Kidney epithelial cell (primary cell): ENCODE results near the gene UBE2Q2. TPM values are rescaled to one million over a fixed set of nuclear protein-coding genes. Genes with fewer than 3 reads are reported as not detected.
"Not testable (repeated sequence)": the region's sequence is repeated elsewhere in the genome, so short reads cannot be mapped to it uniquely, and the experiment has no call there.

ENCODE experiments used
- DNase-seq: peaks from one replicate; pipeline ENCODE4 v3.0.0-alpha.2; 2010; ENCODE audit warnings: low read depth
- H3K27me3 ChIP-seq: 2 replicates; pipeline ENCODE4 v1.6.0; 2011; ENCODE audit warnings: low read length; ENCODE audit not compliant: control insufficient read depth, insufficient read depth
- H3K36me3 ChIP-seq: 2 replicates; pipeline ENCODE4 v1.5.1; 2011; ENCODE audit warnings: low read length; ENCODE audit not compliant: control insufficient read depth, insufficient read depth
- H3K4me3 ChIP-seq: 2 replicates; pipeline ENCODE4 v1.5.1; 2011; ENCODE audit warnings: low read depth, mild to moderate bottlenecking, control low read depth, low read length
- total RNA-seq: library from RNA; depleted of rRNA; stranded (reverse); fragments of >200 nt; gene quantifications from 2 replicates; pipeline ENCODE4 v1.2.3, GENCODE V29; 2015
- TF ChIP-seq, protein P1 (sequence below): IDR thresholded peaks from 2 replicates; pipeline ENCODE4 v1.5.1; 2011; ENCODE audit warnings: mild to moderate bottlenecking, moderate library complexity, low read length, control low read depth, inconsistent platforms; ENCODE audit not compliant: insufficient read depth, poor library complexity, severe bottlenecking

UBE2Q2 gene
- 39.3 and 43.0 TPM in 2 replicates for total RNA-seq

DNA sequence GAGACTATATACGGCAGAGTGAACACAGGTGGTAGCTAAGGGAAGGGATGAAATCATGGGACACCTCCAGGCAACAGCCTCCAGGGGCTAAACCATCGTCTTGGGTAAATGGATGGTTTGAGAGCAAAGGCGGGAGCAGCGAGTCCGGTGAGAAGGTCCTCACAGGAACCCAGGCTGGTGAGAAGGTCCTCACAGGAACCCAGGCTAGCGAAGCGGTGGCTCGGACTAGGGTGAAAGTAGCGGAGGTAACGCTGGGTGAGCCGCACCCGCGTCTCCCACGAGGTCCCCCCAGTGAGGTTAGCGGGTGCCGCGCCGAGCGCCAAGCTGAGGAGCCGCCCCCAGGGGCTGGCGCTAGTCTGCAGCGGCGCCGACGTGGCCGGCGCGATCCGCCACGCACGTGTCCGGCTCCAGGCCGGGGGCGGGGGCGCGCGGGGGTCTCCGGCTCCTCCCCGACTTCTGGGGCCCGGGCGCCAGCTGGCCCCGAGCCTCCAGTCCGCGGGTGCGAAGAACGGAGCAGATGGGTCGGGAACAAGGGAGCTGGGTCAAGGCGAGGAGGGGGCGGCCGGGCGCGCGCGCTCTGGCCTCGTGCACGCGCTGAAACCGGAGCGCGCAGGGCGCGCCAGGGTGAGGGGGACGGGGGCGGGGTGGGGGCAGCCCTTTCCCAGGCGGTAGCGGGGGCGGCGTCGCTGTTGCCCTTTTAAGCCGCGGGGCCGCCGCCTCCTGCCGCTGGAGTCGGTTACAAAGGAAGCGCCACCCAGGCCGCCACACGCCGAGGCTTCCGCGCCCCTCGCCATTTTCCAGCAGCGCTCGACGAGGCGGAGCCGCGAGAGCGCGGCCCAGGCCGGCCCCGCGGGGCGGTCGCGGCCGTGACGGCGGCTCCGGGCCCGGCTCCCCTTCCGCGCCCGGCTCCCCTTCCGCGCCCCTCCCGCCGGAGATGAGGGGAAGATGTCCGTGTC is at the start of gene UBE2Q2:
UBE2Q2 (plus strand) TSS at position 726 of the 956 bp plus-strand sequence; CDS start at position 946, 220 bp downstream.
- no peak for DNase-seq
- Histone ChIP-seq H3K27me3 (no peaks in the 10 kb centered on the region), H3K36me3 (no peaks in the 10 kb centered on the region), H3K4me3 (peak within 1 kb of the TSS; percentile 77)
- TF ChIP-seq, protein P1, sequence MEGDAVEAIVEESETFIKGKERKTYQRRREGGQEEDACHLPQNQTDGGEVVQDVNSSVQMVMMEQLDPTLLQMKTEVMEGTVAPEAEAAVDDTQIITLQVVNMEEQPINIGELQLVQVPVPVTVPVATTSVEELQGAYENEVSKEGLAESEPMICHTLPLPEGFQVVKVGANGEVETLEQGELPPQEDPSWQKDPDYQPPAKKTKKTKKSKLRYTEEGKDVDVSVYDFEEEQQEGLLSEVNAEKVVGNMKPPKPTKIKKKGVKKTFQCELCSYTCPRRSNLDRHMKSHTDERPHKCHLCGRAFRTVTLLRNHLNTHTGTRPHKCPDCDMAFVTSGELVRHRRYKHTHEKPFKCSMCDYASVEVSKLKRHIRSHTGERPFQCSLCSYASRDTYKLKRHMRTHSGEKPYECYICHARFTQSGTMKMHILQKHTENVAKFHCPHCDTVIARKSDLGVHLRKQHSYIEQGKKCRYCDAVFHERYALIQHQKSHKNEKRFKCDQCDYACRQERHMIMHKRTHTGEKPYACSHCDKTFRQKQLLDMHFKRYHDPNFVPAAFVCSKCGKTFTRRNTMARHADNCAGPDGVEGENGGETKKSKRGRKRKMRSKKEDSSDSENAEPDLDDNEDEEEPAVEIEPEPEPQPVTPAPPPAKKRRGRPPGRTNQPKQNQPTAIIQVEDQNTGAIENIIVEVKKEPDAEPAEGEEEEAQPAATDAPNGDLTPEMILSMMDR = no peak

DNA sequence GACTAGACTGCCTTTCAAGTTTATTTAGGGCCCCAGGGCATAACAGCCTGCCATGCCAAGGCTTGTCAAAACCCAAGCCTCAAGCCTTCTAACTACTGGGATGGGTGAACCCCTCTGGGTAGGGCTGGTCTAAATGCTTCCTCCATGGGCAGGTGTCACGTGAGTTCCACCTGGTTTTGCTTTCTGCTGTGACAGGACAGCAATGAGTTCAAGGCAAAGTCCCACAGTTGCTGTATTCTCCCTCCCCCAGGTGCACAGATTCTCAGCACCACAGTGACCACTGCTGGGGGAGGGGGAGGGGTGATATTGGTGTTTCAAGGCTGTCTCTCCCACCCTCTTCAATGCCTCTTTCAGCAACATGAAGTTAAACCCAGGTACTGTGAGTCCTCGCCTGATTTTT is 46.9 kb upstream of the UBE2Q2 start:
- no peaks in the 10 kb centered on the region for H3K36me3 ChIP-seq
- no peak overlapping the region for H3K4me3 ChIP-seq
- no peak for DNase-seq
- peaks cover 11% of the 10 kb centered on the region for H3K27me3 ChIP-seq
- TF ChIP-seq, protein P1 = no peak

DNA sequence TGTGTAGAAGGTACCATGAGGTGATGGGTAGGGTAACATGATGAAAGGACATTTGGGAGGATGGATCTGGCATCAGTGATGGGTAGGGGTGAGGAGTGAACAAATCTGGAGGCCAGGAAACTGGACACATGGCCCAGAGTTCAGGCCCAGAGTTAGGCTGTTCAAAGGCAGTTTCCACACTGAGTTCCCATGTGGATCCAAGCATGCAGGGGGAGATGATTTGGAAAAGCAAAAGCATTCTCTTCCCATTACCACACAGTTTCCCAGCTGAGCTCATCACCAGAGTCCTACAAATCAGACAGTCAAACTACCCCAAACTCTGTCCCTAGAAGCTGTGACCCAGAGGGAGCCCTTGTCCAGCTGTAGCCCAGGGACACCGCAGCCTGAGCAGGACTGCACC is 46.1 kb upstream of the UBE2Q2 start:
- not testable (repeated sequence) for H3K4me3 ChIP-seq, H3K36me3 ChIP-seq, DNase-seq
- H3K27me3 ChIP-seq = peaks cover 17% of the 10 kb centered on the region

DNA sequence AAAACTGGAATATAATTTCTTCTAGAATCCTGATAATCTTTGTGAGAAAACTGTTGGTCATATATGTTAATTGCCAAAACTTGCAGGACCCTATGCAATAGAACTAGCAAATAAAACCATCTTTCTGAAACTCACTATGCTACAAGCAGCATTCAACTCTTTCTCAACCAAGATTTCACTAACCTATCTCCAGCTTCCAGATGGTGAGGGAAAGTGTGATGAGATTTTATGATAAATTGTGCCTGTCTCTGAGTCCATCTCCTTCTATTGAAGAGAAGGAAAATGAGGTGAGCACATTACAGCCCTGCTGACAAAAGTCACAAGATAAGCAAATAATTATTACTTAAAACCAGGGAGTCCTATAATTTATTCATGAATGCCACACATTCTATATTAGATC is 44.1 kb upstream of the UBE2Q2 start:
- Histone ChIP-seq H3K4me3 (no peak overlapping the region), H3K36me3 (no peaks in the 10 kb centered on the region), H3K27me3 (peaks cover 17% of the 10 kb centered on the region)
- TF ChIP-seq, protein P1 = no peak
- no peak for DNase-seq

DNA sequence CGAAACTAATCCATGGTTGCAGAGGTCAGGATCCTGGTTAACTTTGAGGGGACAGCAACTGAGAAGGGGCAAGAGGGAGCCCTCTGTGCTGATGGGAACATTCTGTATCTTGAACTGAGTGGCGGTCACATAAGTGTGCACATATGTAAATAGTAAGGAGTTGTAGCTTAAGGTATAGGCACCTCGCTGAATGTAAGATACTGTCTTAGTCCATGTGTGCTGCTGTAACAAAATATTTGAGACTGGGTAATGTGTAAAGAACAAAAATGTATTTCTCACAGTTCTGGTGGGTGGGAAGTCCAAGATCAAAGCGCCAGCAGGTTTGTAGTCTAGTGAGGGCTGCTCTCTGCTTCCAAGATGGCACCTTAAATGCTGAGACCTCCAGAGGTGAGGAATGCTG is 42.8 kb upstream of the UBE2Q2 start:
- not testable (repeated sequence) for H3K4me3 ChIP-seq, DNase-seq, H3K36me3 ChIP-seq
- peaks cover 17% of the 10 kb centered on the region for H3K27me3 ChIP-seq

DNA sequence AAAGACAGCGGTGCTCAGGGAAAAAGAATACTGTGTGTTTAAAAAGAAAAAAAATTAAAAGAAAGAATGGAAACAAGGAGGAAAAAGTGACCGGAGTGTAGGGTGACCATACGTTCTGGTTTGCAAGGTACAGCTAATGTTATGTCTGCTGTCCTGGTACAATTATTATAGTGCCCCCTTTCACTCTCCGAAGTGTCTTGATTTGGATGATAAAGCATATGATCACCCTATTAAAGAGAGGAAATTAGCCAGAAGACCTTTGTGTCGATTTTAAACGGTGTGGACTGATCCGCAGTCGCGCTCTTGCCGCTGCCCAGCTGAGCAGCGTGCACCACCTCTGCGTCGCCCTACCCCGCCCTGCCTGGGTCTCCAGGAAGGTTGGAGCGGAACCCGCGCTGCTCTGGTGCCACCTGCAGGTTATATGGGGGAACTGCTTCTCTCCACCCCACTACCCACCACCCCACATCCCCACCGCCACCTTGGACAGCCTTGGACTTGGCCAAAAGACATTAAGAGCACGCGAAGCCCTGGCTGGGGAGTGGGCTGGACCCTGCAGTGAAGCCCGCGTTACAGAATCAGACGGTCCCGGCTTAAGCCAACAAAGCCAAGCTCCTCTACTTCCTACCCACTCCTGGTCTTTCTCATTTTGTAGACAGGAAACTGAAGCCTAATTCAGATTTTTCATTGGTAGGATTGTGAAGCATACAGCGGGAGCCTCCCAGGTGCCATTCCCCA is 41.2 kb upstream of the UBE2Q2 start:
- H3K27me3 ChIP-seq = peaks cover 16% of the 10 kb centered on the region
- no peaks in the 10 kb centered on the region for H3K36me3 ChIP-seq
- no peak for DNase-seq
- TF ChIP-seq, protein P1 = peak; percentile 93
- H3K4me3 ChIP-seq = no peak overlapping the region

DNA sequence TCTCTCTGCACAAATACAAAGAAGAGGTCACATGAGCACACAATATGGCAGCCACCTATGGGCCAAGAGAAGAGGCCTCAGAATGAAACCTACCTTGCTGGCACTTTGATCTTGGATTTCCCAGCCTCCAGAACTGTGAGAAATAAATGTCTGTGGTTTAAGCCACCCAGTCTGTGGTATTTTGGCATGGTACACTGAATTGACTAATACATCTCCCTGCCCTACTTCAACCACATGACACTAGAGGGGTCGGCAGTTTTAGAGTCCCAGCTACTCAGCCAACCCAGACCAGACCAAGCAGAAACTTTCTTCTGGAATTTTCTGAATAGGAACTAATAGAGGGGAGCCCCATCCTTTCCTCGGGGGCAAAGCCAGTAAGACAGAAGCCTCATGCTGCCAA is 35.8 kb upstream of the UBE2Q2 start:
- not testable (repeated sequence) for DNase-seq, H3K27me3 ChIP-seq, H3K36me3 ChIP-seq, H3K4me3 ChIP-seq

DNA sequence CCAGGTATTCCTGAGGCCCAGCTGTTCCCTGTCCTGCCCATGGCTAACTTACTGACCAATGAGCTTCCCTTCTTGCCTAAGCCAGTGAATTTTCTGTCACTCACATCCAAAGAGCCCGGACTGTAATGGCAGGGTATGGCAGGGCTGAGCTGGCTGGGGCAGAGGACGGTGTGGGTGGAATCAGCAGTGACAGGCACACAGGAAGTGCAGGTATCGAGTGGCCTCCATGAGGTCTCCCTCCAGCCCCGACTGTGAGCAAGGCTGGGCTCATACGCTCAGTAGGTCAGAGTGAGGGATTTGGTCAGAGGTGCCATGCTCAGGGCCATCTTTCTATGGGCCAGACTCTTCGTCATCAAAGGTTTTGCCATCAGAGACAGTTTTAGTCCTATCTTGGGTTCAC is 35.2 kb upstream of the UBE2Q2 start:
- not testable (repeated sequence) for H3K36me3 ChIP-seq, DNase-seq

More for the DNA sequence above, 35.2 kb upstream of the UBE2Q2 start:
- not testable (repeated sequence) for H3K4me3 ChIP-seq, H3K27me3 ChIP-seq
